Breast epithelium (tissue), 4 donors: Measurements from ENCODE around the gene CEP295NL. TPM values are rescaled to one million over a fixed set of nuclear protein-coding genes. Genes with fewer than 3 reads are reported as not detected.
"Not testable (repeated sequence)": the region's sequence is repeated elsewhere in the genome, so short reads cannot be mapped to it uniquely, and the experiment has no call there.

Experiments
- DNase-seq, 2 donors: peaks; one replicate each; pipeline ENCODE4 v3.0.0-alpha.2; 2019; ENCODE audit warnings: low spot score in 2 of 2
- H3K27ac ChIP-seq, 2 donors: fragments of 200-600 bp; sonication (generic) in 1 of 2; one replicate each; pipeline ENCODE4 v1.5.1; 2016 to 2019; ENCODE audit warnings: mild to moderate bottlenecking in 1 of 2
- H3K27me3 ChIP-seq, 2 donors: fragments of 200-600 bp; sonication (generic) in 1 of 2; one replicate each; pipeline versions ENCODE4 v1.5.1 to v1.6.0; 2017 to 2019; ENCODE audit warnings: control low read depth in 1 of 2, mild to moderate bottlenecking in 1 of 2
- H3K36me3 ChIP-seq: fragments of 200-600 bp; one replicate; pipeline ENCODE4 v1.5.1; 2019
- H3K4me1 ChIP-seq, 2 donors: fragments of 200-600 bp; sonication (generic); one replicate each; pipeline ENCODE4 v1.5.1; 2016 to 2019; ENCODE audit warnings: control low read depth in 1 of 2
- H3K4me3 ChIP-seq, 3 donors: fragments of 200-600 bp; sonication (generic); 1 replicate in 2 of 3; 2 replicates in 1 of 3; pipeline ENCODE4 v1.5.1; 2016 to 2019; ENCODE audit warnings: mild to moderate bottlenecking in 3 of 3, moderate library complexity in 2 of 3
- H3K9me3 ChIP-seq, 2 donors: fragments of 200-600 bp; sonication (generic) in 1 of 2; one replicate each; pipeline ENCODE4 v1.5.1; 2016 to 2019; ENCODE audit warnings: control low read depth in 1 of 2
- POLR2A ChIP-seq: fragments of 450-650 bp; IDR thresholded peaks from one replicate; pipeline ENCODE4 v1.6.1; 2016; ENCODE audit warnings: antibody characterized with exemption, mild to moderate bottlenecking, moderate library complexity
- POLR2AphosphoS5 ChIP-seq, 3 donors: sonication (generic); formaldehyde crosslinking; IDR thresholded peaks; one replicate each; pipeline ENCODE4 v1.6.1; 2017; ENCODE audit warnings: antibody characterized with exemption in 3 of 3
- intact Hi-C: fragments of 100-400 bp; cut with DNase I; formaldehyde crosslinking; loops from one replicate; pipeline ENCODE4 v1.15.1; 2023; ENCODE audit warnings: low total_unique reads
- total RNA-seq, 3 donors: library from RNA; depleted of rRNA; stranded (reverse); fragments of >200 nt; gene quantifications; one replicate each; pipeline ENCODE4 v1.1.0, GENCODE V29; 2016
- TF ChIP-seq, protein P1 (sequence below), 3 donors: fragments of 450-650 bp; IDR thresholded peaks; one replicate each; pipeline ENCODE4 v1.5.1; 2016 to 2017; ENCODE audit warnings: antibody characterized with exemption in 3 of 3, mild to moderate bottlenecking in 3 of 3, moderate library complexity in 3 of 3

Gene CEP295NL
- total RNA-seq, 3 donors from 2014 or later: 1.8 to 7.2 (median 2.6) TPM

DNA sequence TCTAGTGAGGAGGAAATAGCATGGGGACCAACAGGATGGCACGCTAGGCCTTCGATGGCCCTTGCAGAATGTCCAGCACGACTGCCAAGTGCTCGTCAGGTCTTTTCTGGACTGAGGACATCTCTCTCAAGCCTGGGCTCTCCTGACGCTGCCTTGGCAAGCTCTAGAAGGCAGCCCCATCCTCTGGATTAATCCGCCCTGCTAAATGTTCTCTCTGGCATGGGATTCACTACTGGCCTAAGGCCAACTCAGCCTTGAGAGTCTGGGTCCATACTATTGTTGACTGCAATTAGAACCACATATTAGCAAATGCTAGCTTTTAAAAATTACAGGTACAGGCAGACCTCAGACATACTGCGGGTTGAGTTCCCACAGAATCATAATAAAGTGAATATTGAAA lies 2.5 kb upstream of the CEP295NL start:
- intact Hi-C loops: loop anchor here (5.0 kb wide), 1 partner anchor 1592 kb away; no protein-coding TSS in a partner anchor
- Histone ChIP-seq H3K4me3 (no peak overlapping the region), H3K9me3 (no peaks in the 10 kb centered on the region), H3K4me1 (no peaks in the 10 kb centered on the region), H3K27ac (no peak overlapping the region), H3K36me3 (no peaks in the 10 kb centered on the region), H3K27me3 (no peaks in the 10 kb centered on the region)
- no peak for TF ChIP-seq POLR2AphosphoS5 (IDR thresholded peaks at IDR 0.05)
- no peak for TF ChIP-seq POLR2A
- TF ChIP-seq, protein P1, sequence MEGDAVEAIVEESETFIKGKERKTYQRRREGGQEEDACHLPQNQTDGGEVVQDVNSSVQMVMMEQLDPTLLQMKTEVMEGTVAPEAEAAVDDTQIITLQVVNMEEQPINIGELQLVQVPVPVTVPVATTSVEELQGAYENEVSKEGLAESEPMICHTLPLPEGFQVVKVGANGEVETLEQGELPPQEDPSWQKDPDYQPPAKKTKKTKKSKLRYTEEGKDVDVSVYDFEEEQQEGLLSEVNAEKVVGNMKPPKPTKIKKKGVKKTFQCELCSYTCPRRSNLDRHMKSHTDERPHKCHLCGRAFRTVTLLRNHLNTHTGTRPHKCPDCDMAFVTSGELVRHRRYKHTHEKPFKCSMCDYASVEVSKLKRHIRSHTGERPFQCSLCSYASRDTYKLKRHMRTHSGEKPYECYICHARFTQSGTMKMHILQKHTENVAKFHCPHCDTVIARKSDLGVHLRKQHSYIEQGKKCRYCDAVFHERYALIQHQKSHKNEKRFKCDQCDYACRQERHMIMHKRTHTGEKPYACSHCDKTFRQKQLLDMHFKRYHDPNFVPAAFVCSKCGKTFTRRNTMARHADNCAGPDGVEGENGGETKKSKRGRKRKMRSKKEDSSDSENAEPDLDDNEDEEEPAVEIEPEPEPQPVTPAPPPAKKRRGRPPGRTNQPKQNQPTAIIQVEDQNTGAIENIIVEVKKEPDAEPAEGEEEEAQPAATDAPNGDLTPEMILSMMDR (IDR thresholded peaks at IDR 0.05): no peak
- no peak for DNase-seq

DNA sequence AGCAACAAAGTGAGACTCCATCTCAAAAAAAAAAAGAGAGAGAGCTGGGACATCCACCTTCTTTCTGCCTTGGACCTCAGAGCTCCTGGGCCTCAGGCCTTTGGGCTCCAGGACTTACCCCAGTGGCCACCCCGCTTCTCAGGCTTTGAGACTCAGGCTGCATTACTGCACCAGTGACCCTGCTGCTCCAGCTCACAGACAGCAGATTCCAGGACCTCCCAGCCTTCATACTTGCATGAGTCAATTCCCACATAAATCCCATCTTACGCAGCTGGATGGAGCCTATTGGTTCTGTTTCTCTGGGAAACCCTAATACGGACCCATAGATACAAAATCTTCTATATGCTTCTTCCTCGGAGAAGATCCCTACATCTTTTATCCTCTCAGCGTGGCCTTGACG lies 2.1 kb upstream of the CEP295NL start:
- no peaks in the 10 kb centered on the region for H3K36me3 ChIP-seq
- TF ChIP-seq POLR2A (no peak), POLR2AphosphoS5 (IDR thresholded peaks at IDR 0.05) (no peak)
- TF ChIP-seq, protein P1 (IDR thresholded peaks at IDR 0.05): no peak
- DNase-seq: no peak
- intact Hi-C loops: loop anchor here (5.0 kb wide), 1 partner anchor 1592 kb away; no protein-coding TSS in a partner anchor
- no peaks in the 10 kb centered on the region for H3K9me3 ChIP-seq
- H3K4me1 ChIP-seq: no peaks in the 10 kb centered on the region
- H3K4me3 ChIP-seq: no peak overlapping the region
- no peaks in the 10 kb centered on the region for H3K27me3 ChIP-seq
- H3K27ac ChIP-seq: no peak overlapping the region

DNA sequence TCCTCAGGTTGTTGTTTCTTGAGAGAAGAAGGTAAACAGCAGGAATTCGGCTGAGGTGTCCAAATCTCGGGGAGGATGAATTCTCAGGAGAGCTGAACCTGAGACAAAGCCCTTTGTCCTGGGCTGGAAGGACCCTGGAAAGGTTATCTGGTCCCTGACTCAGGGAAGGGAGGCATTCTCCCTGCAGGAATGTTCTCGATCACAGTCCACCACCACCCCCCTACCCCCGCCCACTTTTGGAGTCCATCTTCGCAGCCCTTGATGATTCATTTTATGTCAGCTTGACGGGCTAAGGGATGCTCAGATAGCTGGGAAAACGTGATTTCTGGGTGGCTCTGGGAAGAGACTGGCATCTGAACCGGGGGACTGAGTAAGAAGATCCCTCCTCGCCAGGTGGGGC lies 1.4 kb upstream of the CEP295NL start:
- no peaks in the 10 kb centered on the region for H3K36me3 ChIP-seq
- H3K4me1 ChIP-seq: no peaks in the 10 kb centered on the region
- no peak for DNase-seq
- no peaks in the 10 kb centered on the region for H3K27me3 ChIP-seq
- intact Hi-C loops: no loop called here
- no peaks in the 10 kb centered on the region for H3K9me3 ChIP-seq
- peak overlapping the region in 1 of 2 donors; percentile 74 for H3K27ac ChIP-seq
- H3K4me3 ChIP-seq: no peak overlapping the region
- no peak for TF ChIP-seq POLR2AphosphoS5 (IDR thresholded peaks at IDR 0.05)
- TF ChIP-seq, protein P1 (IDR thresholded peaks at IDR 0.05): no peak
- TF ChIP-seq POLR2A: no peak

DNA sequence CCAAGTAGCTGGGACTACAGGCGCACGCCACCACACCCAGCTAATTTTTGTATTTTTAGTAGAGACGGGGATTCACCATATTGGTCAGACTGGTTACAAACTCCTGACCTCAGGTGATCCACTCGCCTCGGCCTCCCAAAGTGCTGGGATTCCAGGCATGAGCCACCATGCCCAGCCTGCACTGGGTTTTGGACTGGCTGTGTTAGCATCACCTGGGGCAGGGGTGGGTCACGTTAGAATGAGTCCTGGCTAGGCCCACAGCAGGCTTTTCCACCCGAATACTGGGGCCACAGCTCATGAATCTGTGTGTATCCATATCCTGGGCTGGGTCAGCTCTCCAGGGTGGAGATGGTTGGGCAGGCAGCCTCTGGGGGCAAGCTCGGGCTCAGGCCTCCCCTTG lies 770 bp downstream of the CEP295NL start:
- peak overlapping the region in 1 of 2 donors; percentile 74 for H3K27ac ChIP-seq
- H3K4me1 ChIP-seq, H3K27me3 ChIP-seq, H3K36me3 ChIP-seq, intact Hi-C loops, DNase-seq, H3K4me3 ChIP-seq, H3K9me3 ChIP-seq: not testable (repeated sequence)

DNA sequence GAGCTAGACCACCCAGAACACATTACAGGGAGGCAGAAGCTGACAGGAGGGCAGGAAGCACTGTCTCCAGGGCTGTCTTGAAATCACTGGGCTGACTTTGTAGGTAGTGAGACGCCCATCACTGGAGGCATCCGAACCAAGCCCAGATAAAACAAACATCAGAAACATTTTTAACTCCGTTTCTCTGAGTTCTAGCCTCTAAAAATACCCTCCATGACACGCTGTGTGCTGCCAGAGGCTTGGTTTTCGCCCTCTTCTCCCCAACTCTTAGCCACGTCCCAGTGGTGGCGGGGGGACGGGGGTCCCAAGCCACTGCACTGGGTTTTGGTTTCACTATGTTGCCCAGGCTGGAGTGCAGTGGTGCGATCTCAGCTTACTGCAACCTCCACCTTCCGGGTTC lies 1.2 kb downstream of the CEP295NL start:
- intact Hi-C loops: loop anchor here (1.0 kb wide), 1 partner anchor 25 kb away; no protein-coding TSS in a partner anchor
- Histone ChIP-seq H3K27ac (no peak overlapping the region), H3K4me3 (no peak overlapping the region), H3K4me1 (no peaks in the 10 kb centered on the region), H3K36me3 (no peaks in the 10 kb centered on the region), H3K27me3 (no peaks in the 10 kb centered on the region), H3K9me3 (no peaks in the 10 kb centered on the region)
- DNase-seq: no peak
- TF ChIP-seq POLR2A: no peak
- TF ChIP-seq, protein P1 (IDR thresholded peaks at IDR 0.05): no peak
- no peak for TF ChIP-seq POLR2AphosphoS5 (IDR thresholded peaks at IDR 0.05)

DNA sequence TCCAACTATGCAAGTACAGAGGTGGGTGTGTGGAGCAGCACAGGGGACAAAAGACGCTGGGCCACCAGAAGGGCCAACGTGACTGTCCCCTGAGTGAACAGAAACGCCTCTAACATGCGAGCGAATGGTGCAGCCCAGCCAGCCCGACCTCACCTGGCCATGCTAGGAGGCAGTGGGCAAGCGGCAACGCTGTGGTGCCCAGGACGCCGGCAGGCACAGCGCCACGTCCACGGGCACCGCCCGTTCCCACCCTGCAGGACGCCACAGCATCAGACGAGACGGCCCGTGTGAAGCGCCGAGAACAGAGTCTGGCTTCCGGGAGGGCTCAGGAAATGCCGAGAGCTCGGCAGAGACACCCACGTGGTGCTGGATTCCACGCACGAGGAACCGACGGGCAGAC lies 2.2 kb downstream of the CEP295NL start:
- H3K4me1 ChIP-seq: peaks cover 0 to 4% of the 10 kb centered on the region in 2 donors
- intact Hi-C loops: loop anchor here (1.0 kb wide), 1 partner anchor 26 kb away; no protein-coding TSS in a partner anchor
- no peak overlapping the region for H3K4me3 ChIP-seq
- no peak overlapping the region for H3K27ac ChIP-seq
- no peaks in the 10 kb centered on the region for H3K27me3 ChIP-seq
- H3K9me3 ChIP-seq: no peaks in the 10 kb centered on the region
- no peak for DNase-seq
- TF ChIP-seq POLR2A (no peak), POLR2AphosphoS5 (IDR thresholded peaks at IDR 0.05) (no peak)
- TF ChIP-seq, protein P1 (IDR thresholded peaks at IDR 0.05): no peak
- H3K36me3 ChIP-seq: no peaks in the 10 kb centered on the region
